Esophagus (tissue), 2 donors: Measurements from ENCODE around the gene ZC3H18. TPM values are rescaled to one million over a fixed set of nuclear protein-coding genes. Genes with fewer than 3 reads are reported as not detected.

Source experiments
- H3K27ac ChIP-seq, 2 donors: one replicate each; pipeline ENCODE4 v1.5.1; 2013; ENCODE audit warnings: low read depth in 2 of 2, mild to moderate bottlenecking in 2 of 2, inconsistent platforms in 1 of 2, low read length in 1 of 2, moderate library complexity in 1 of 2
- H3K27me3 ChIP-seq, 2 donors: one replicate each; pipeline ENCODE4 v1.6.1; 2013; ENCODE audit warnings: low read length in 2 of 2, control low read depth in 1 of 2, mild to moderate bottlenecking in 1 of 2; ENCODE audit not compliant: insufficient read depth in 2 of 2, control insufficient read depth in 1 of 2
- H3K36me3 ChIP-seq, 2 donors: one replicate each; pipeline ENCODE4 v1.6.1; 2013; ENCODE audit warnings: low read length in 1 of 2; ENCODE audit not compliant: control insufficient read depth in 2 of 2, insufficient read depth in 2 of 2
- H3K4me1 ChIP-seq, 2 donors: one replicate each; pipeline ENCODE4 v1.6.1; 2013; ENCODE audit warnings: low read length in 1 of 2; ENCODE audit not compliant: control insufficient read depth in 2 of 2, insufficient read depth in 2 of 2
- H3K4me3 ChIP-seq, 2 donors: one replicate each; pipeline ENCODE4 v1.5.1; 2013; ENCODE audit warnings: low read length in 2 of 2, mild to moderate bottlenecking in 2 of 2, low read depth in 1 of 2, moderate library complexity in 1 of 2
- H3K9me3 ChIP-seq, 2 donors: one replicate each; pipeline ENCODE4 v1.6.1; 2013; ENCODE audit warnings: mild to moderate bottlenecking in 2 of 2, low read depth in 1 of 2, low read length in 1 of 2, moderate library complexity in 1 of 2; ENCODE audit not compliant: control insufficient read depth in 2 of 2, insufficient read depth in 1 of 2
- WGBS, 2 donors: extraction: QIAGEN DNeasy Blood & Tissue Kit; methylation state at CpG; one replicate each; pipeline ENCODE4 v1.1.7; 2013; 5-methylcytosine and 5-hydroxymethylcytosine counted together
- polyA plus RNA-seq, 2 donors: library from polyadenylated mRNA; stranded (reverse); fragments of 200-250 nt; gene quantifications; one replicate each; pipeline ENCODE4 v1.2.3, GENCODE V29; 2013
- donor health status: healthy with polysubstance abuse.
- donor health status: Bipolar disorder and iron deficiency.

ZC3H18 gene
- polyA plus RNA-seq, 2 donors, result 19.1 to 24.5 TPM

GRCh38 chr16:88654363-88655052 lies 84.3 kb downstream of the ZC3H18 start:
- WGBS, 2 donors, result 88 to 89% methylated on average over 28 of the region's 28 CpGs
- no peaks in the 10 kb centered on the region for H3K27me3 ChIP-seq

GRCh38 chr16:88655053-88655732 lies 85.0 kb downstream of the ZC3H18 start:
- H3K36me3 ChIP-seq, result peaks cover 7 to 59% of the 10 kb centered on the region in 2 donors
- H3K9me3 ChIP-seq, result no peaks in the 10 kb centered on the region
- WGBS, 2 donors, result 94 to 95% methylated on average over 50 of the region's 50 CpGs
- H3K27me3 ChIP-seq, result no peaks in the 10 kb centered on the region
- H3K4me3 ChIP-seq, result no peak overlapping the region
- H3K4me1 ChIP-seq, result peaks cover 5% of the 10 kb centered on the region in 2 donors
- H3K27ac ChIP-seq, result no peak overlapping the region

More at GRCh38 chr16:88654363-88655052, 84.3 kb downstream of the ZC3H18 start:
- peaks cover 7 to 10% of the 10 kb centered on the region in 2 donors for H3K4me1 ChIP-seq
- H3K9me3 ChIP-seq, result no peaks in the 10 kb centered on the region
- peaks cover 7 to 59% of the 10 kb centered on the region in 2 donors for H3K36me3 ChIP-seq
- no peak overlapping the region for H3K4me3 ChIP-seq
- H3K27ac ChIP-seq, result no peak overlapping the region

GRCh38 chr16:88655733-88656281 lies 85.6 kb downstream of the ZC3H18 start:
- Histone ChIP-seq H3K27me3 (no peaks in the 10 kb centered on the region), H3K4me1 (peaks cover 5% of the 10 kb centered on the region in 2 donors), H3K9me3 (no peaks in the 10 kb centered on the region), H3K4me3 (no peak overlapping the region), H3K27ac (no peak overlapping the region), H3K36me3 (peaks cover 7 to 59% of the 10 kb centered on the region in 2 donors)
- WGBS, 2 donors, result 94% methylated on average over 29 of the region's 29 CpGs

- no peaks in the 10 kb centered on the region for H3K9me3 ChIP-seq
- no peaks in the 10 kb centered on the region for H3K27me3 ChIP-seq
- WGBS, 2 donors, result 85 to 86% methylated on average over 25 of the region's 25 CpGs
- peaks cover 7 to 59% of the 10 kb centered on the region in 2 donors for H3K36me3 ChIP-seq
- no peak overlapping the region for H3K4me3 ChIP-seq
- no peak overlapping the region for H3K27ac ChIP-seq
- H3K4me1 ChIP-seq, result peaks cover under 1 to 2% of the 10 kb centered on the region in 2 donors
Observed at GRCh38 chr16:88656291-88656980, 86.2 kb downstream of the ZC3H18 start.

- H3K27me3 ChIP-seq, result no peaks in the 10 kb centered on the region
- peaks cover 7 to 54% of the 10 kb centered on the region in 2 donors for H3K36me3 ChIP-seq
- H3K4me3 ChIP-seq, result no peak overlapping the region
- 93% methylated on average over 18 to 19 of the region's 19 CpGs for WGBS, 2 donors
- no peaks in the 10 kb centered on the region for H3K4me1 ChIP-seq
- no peak overlapping the region for H3K27ac ChIP-seq
- no peaks in the 10 kb centered on the region for H3K9me3 ChIP-seq
Observed at GRCh38 chr16:88657371-88657770, 87.2 kb downstream of the ZC3H18 start.

- WGBS, 2 donors, result 92 to 97% methylated on average over 12 to 15 of the region's 15 CpGs
- no peaks in the 10 kb centered on the region for H3K4me1 ChIP-seq
- H3K9me3 ChIP-seq, result no peaks in the 10 kb centered on the region
- peaks cover 7 to 43% of the 10 kb centered on the region in 2 donors for H3K36me3 ChIP-seq
- no peaks in the 10 kb centered on the region for H3K27me3 ChIP-seq
- H3K27ac ChIP-seq, result no peak overlapping the region
- no peak overlapping the region for H3K4me3 ChIP-seq
Observed at GRCh38 chr16:88658714-88659113, 88.5 kb downstream of the ZC3H18 start.

- Histone ChIP-seq H3K27me3 (no peaks in the 10 kb centered on the region), H3K27ac (no peak overlapping the region), H3K4me3 (no peak overlapping the region), H3K36me3 (peaks cover 7 to 41% of the 10 kb centered on the region in 2 donors), H3K4me1 (no peaks in the 10 kb centered on the region), H3K9me3 (no peaks in the 10 kb centered on the region)
- WGBS, 2 donors, result 93 to 94% methylated on average over 25 of the region's 25 CpGs
Observed at GRCh38 chr16:88659160-88659559, 89.0 kb downstream of the ZC3H18 start.

- H3K27ac ChIP-seq, result no peak overlapping the region
- H3K4me1 ChIP-seq, result no peaks in the 10 kb centered on the region
- no peaks in the 10 kb centered on the region for H3K9me3 ChIP-seq
- peaks cover 0 to 19% of the 10 kb centered on the region in 2 donors for H3K36me3 ChIP-seq
- no peaks in the 10 kb centered on the region for H3K27me3 ChIP-seq
- H3K4me3 ChIP-seq, result no peak overlapping the region
- 74 to 78% methylated on average over 10 of the region's 10 CpGs for WGBS, 2 donors
Observed at GRCh38 chr16:88661468-88661867, 91.3 kb downstream of the ZC3H18 start.

GRCh38 chr16:88662222-88662842 lies 92.1 kb downstream of the ZC3H18 start:
- H3K4me3 ChIP-seq, result peak overlapping the region; percentile 75 to 99
- no peaks in the 10 kb centered on the region for H3K9me3 ChIP-seq
- H3K36me3 ChIP-seq, result peaks cover 0 to 15% of the 10 kb centered on the region in 2 donors
- H3K27ac ChIP-seq, result peak overlapping the region; percentile 85 to 92
- no peaks in the 10 kb centered on the region for H3K27me3 ChIP-seq
- WGBS, 2 donors, result 1 to 2% methylated on average over 45 to 49 of the region's 49 CpGs
- no peaks in the 10 kb centered on the region for H3K4me1 ChIP-seq
